ENCODE results near the gene ZNF366. TPM values are rescaled to one million over a fixed set of nuclear protein-coding genes. Genes with fewer than 3 reads are reported as not detected.

The ZNF366 gene
- total RNA-seq, 1 experiment from 2014 or later, result 0.17 TPM

GRCh38 chr5:72539726-72540125, 32.5 kb upstream of the ZNF366 start:
- H3K4me3 ChIP-seq, result no peak overlapping the region
- POLR2A ChIA-PET (ENCODE audit: unreplicated experiment), result no interaction called here
- no peaks in the 10 kb centered on the region for H3K27me3 ChIP-seq (ENCODE audit: insufficient read depth, low read depth)
- intact Hi-C loops (cut with micrococcal nuclease; ENCODE audit: unreplicated experiment), result no loop called here
- H3K9me2 ChIP-seq (ENCODE audit: insufficient read depth), result 0 out of 2 replicates have a peak, but pooled peaks cover 3% of the 10 kb centered on the region
- no peaks in the 10 kb centered on the region for H3K36me3 ChIP-seq (ENCODE audit: low read depth)
- H3K27ac ChIP-seq, result no peak overlapping the region
- CTCF ChIA-PET, result no interaction called here
- H4K20me1 ChIP-seq (ENCODE audit: insufficient read depth), result no peaks in the 10 kb centered on the region
- H3K4me1 ChIP-seq (replicated peaks; ENCODE audit: insufficient read depth), result no peaks in the 10 kb centered on the region
- no peaks in the 10 kb centered on the region for H3K79me2 ChIP-seq (ENCODE audit: low read depth)
- H2AFZ ChIP-seq, result no peak overlapping the region
- no peak for DNase-seq
- H3K9me3 ChIP-seq (ENCODE audit: insufficient read depth, low read depth), result no peaks in the 10 kb centered on the region
- H3F3A ChIP-seq (ENCODE audit: insufficient read depth, low read depth), result no peaks in the 10 kb centered on the region
- H3K4me2 ChIP-seq, result no peak overlapping the region
- TF ChIP-seq EZH2 (IDR thresholded peaks at IDR 0.05; ENCODE audit: low read depth), result no peak
- TF ChIP-seq, protein P1, sequence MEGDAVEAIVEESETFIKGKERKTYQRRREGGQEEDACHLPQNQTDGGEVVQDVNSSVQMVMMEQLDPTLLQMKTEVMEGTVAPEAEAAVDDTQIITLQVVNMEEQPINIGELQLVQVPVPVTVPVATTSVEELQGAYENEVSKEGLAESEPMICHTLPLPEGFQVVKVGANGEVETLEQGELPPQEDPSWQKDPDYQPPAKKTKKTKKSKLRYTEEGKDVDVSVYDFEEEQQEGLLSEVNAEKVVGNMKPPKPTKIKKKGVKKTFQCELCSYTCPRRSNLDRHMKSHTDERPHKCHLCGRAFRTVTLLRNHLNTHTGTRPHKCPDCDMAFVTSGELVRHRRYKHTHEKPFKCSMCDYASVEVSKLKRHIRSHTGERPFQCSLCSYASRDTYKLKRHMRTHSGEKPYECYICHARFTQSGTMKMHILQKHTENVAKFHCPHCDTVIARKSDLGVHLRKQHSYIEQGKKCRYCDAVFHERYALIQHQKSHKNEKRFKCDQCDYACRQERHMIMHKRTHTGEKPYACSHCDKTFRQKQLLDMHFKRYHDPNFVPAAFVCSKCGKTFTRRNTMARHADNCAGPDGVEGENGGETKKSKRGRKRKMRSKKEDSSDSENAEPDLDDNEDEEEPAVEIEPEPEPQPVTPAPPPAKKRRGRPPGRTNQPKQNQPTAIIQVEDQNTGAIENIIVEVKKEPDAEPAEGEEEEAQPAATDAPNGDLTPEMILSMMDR (conservative IDR thresholded peaks at IDR 0.05), result no peak
- BruUV-seq (replicated peaks), result no TSS peak

DNA sequence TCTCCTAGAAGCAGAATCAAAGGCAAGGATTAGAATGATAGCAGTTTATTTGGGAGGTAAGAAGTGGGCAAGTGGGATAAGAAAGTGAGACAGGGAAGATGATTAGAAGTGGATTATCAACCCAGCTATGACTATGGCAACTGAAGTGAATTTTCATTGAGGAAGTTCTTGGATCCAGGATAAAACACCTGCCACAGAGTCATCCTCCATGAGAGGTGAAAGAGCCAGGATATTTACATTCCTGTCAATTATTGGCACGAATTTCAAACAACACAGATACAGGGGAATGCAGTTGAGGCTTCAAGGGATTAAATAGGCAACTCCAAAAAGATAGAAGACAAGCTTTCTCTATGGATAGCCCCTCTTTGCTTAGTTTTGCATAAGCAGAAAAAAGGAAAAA, 31.8 kb upstream of the ZNF366 start:
- Histone ChIP-seq H3K4me1 (replicated peaks; ENCODE audit: insufficient read depth) (no peaks in the 10 kb centered on the region), H3K27ac (no peak overlapping the region), H3F3A (ENCODE audit: insufficient read depth, low read depth) (no peaks in the 10 kb centered on the region), H3K9me3 (ENCODE audit: insufficient read depth, low read depth) (no peaks in the 10 kb centered on the region), H3K4me3 (no peak overlapping the region), H3K27me3 (ENCODE audit: insufficient read depth, low read depth) (no peaks in the 10 kb centered on the region), H3K4me2 (no peak overlapping the region), H2AFZ (no peak overlapping the region), H3K79me2 (ENCODE audit: low read depth) (no peaks in the 10 kb centered on the region), H3K36me3 (ENCODE audit: low read depth) (no peaks in the 10 kb centered on the region), H3K9me2 (ENCODE audit: insufficient read depth) (0 out of 2 replicates have a peak, but pooled peaks cover 3% of the 10 kb centered on the region), H4K20me1 (ENCODE audit: insufficient read depth) (no peaks in the 10 kb centered on the region)
- TF ChIP-seq, protein P1 (conservative IDR thresholded peaks at IDR 0.05), result no peak
- no peak for TF ChIP-seq EZH2 (IDR thresholded peaks at IDR 0.05; ENCODE audit: low read depth)
- POLR2A ChIA-PET (ENCODE audit: unreplicated experiment), result no interaction called here
- intact Hi-C loops (cut with micrococcal nuclease; ENCODE audit: unreplicated experiment), result no loop called here
- no TSS peak for BruUV-seq (replicated peaks)
- no peak for DNase-seq
- CTCF ChIA-PET, result interaction anchor here (0.6 kb wide), 1 partner anchor 268 kb away, joined by 3 read pairs; no protein-coding TSS in a partner anchor

GRCh38 chr5:72537166-72537565, 30.0 kb upstream of the ZNF366 start:
- Histone ChIP-seq H3F3A (ENCODE audit: insufficient read depth, low read depth) (no peaks in the 10 kb centered on the region), H4K20me1 (ENCODE audit: insufficient read depth) (no peaks in the 10 kb centered on the region), H3K9me2 (ENCODE audit: insufficient read depth) (no peaks in the 10 kb centered on the region), H3K36me3 (ENCODE audit: low read depth) (no peaks in the 10 kb centered on the region), H3K27me3 (ENCODE audit: insufficient read depth, low read depth) (no peaks in the 10 kb centered on the region), H3K27ac (no peak overlapping the region), H3K79me2 (ENCODE audit: low read depth) (no peaks in the 10 kb centered on the region), H2AFZ (no peak overlapping the region), H3K4me2 (no peak overlapping the region), H3K4me1 (replicated peaks; ENCODE audit: insufficient read depth) (no peaks in the 10 kb centered on the region), H3K4me3 (no peak overlapping the region), H3K9me3 (ENCODE audit: insufficient read depth, low read depth) (no peaks in the 10 kb centered on the region)
- POLR2A ChIA-PET (ENCODE audit: unreplicated experiment), result interaction anchor here (0.5 kb wide), 1 partner anchor 262 kb away, joined by 3 read pairs; no protein-coding TSS in a partner anchor
- intact Hi-C loops (cut with micrococcal nuclease; ENCODE audit: unreplicated experiment), result no loop called here
- no peak for DNase-seq
- CTCF ChIA-PET, result no interaction called here
- no peak for TF ChIP-seq EZH2 (IDR thresholded peaks at IDR 0.05; ENCODE audit: low read depth)
- TF ChIP-seq, protein P1 (conservative IDR thresholded peaks at IDR 0.05), result no peak
- no TSS peak for BruUV-seq (replicated peaks)
